Measurements from ENCODE around the gene CCDC174. TPM values are rescaled to one million over a fixed set of nuclear protein-coding genes. Genes with fewer than 3 reads are reported as not detected.
A peak's percentile ranks its signal among the peaks of the same experiment; 100 is the strongest.
"Not testable (repeated sequence)": the region's sequence is repeated elsewhere in the genome, so short reads cannot be mapped to it uniquely, and the experiment has no call there.

Gene CCDC174
- total RNA-seq, 2 donors from 2014 or later, result 18.7 to 20.1 TPM

- no peak overlapping the region for H3K27ac ChIP-seq (ENCODE audit: low read depth, low read length)
- WGBS, 2 experiments (ENCODE audit: insufficient coverage in 1 of 2, insufficient read length in 1 of 2), result 95 to 96% methylated on average over 4 of the region's 4 CpGs
- Mint-ChIP-seq H3K36me3 (ENCODE audit: low read depth) (peaks cover 5% of the 10 kb centered on the region), H3K27me3 (ENCODE audit: insufficient read depth) (peaks cover 21% of the 10 kb centered on the region), H3K9me3 (no peaks in the 10 kb centered on the region), H3K4me3 (peak overlapping the region; percentile 95), H3K27ac (no peak overlapping the region), H3K4me1 (peaks cover 3% of the 10 kb centered on the region)
- H3K4me1 ChIP-seq (ENCODE audit: control insufficient read depth, insufficient read depth, low read length), result peaks cover 5% of the 10 kb centered on the region
- no peak for DNase-seq
- H3K9me3 ChIP-seq (ENCODE audit: control insufficient read depth, low read length), result no peaks in the 10 kb centered on the region
- H3K9ac ChIP-seq (ENCODE audit: extremely low read depth, low read length, poor library complexity, severe bottlenecking), result no peak overlapping the region
- TF ChIP-seq CTCF (conservative IDR thresholded peaks at IDR 0.05), result no peak
- no peak overlapping the region for H3K4me3 ChIP-seq (ENCODE audit: low read length)
- peaks cover 13% of the 10 kb centered on the region for H3K36me3 ChIP-seq (ENCODE audit: control insufficient read depth, insufficient read depth, low read length)
- peaks cover 13% of the 10 kb centered on the region for H3K27me3 ChIP-seq (ENCODE audit: control insufficient read depth, insufficient read depth, low read length, poor library complexity, severe bottlenecking)
These were observed 1.4 kb upstream of the CCDC174 start for GRCh38 chr3:14650193-14650592.

GRCh38 chr3:14652360-14652907 lies 872 bp downstream of the CCDC174 start:
- H3K4me3 Mint-ChIP-seq, result peak overlapping the region; percentile 95
- peak overlapping the region; percentile 94 for H3K4me3 ChIP-seq (ENCODE audit: low read length)
- not testable (repeated sequence) for H3K4me1 ChIP-seq (ENCODE audit: control insufficient read depth, insufficient read depth, low read length); DNase-seq; H3K27me3 ChIP-seq (ENCODE audit: control insufficient read depth, insufficient read depth, low read length, poor library complexity, severe bottlenecking); H3K27ac ChIP-seq (ENCODE audit: low read depth, low read length); H3K9me3 Mint-ChIP-seq; H3K4me1 Mint-ChIP-seq; H3K9me3 ChIP-seq (ENCODE audit: control insufficient read depth, low read length)
- peak overlapping the region; percentile 79 for H3K9ac ChIP-seq (ENCODE audit: extremely low read depth, low read length, poor library complexity, severe bottlenecking)
- H3K27ac Mint-ChIP-seq, result peak overlapping the region; percentile 99
- peaks cover 17% of the 10 kb centered on the region for H3K27me3 Mint-ChIP-seq (ENCODE audit: insufficient read depth)
- peaks cover 23% of the 10 kb centered on the region for H3K36me3 Mint-ChIP-seq (ENCODE audit: low read depth)
- H3K36me3 ChIP-seq (ENCODE audit: control insufficient read depth, insufficient read depth, low read length), result peaks cover 36% of the 10 kb centered on the region
- WGBS, 2 experiments (ENCODE audit: insufficient coverage in 1 of 2, insufficient read length in 1 of 2), result 93% methylated on average over 17 to 21 of the region's 21 CpGs

GRCh38 chr3:14657579-14657978 lies 6.0 kb downstream of the CCDC174 start:
- H3K36me3 Mint-ChIP-seq (ENCODE audit: low read depth), result peaks cover 63% of the 10 kb centered on the region
- no peak for DNase-seq
- peak overlapping the region; percentile 1 for H3K27ac Mint-ChIP-seq
- Histone ChIP-seq H3K27me3 (ENCODE audit: control insufficient read depth, insufficient read depth, low read length, poor library complexity, severe bottlenecking) (no peaks in the 10 kb centered on the region), H3K4me3 (ENCODE audit: low read length) (peak overlapping the region; percentile 9), H3K36me3 (ENCODE audit: control insufficient read depth, insufficient read depth, low read length) (peaks cover 85% of the 10 kb centered on the region), H3K9me3 (ENCODE audit: control insufficient read depth, low read length) (no peaks in the 10 kb centered on the region), H3K9ac (ENCODE audit: extremely low read depth, low read length, poor library complexity, severe bottlenecking) (peak overlapping the region; percentile 11), H3K4me1 (ENCODE audit: control insufficient read depth, insufficient read depth, low read length) (peaks cover 9% of the 10 kb centered on the region), H3K27ac (ENCODE audit: low read depth, low read length) (no peak overlapping the region)
- peaks cover 11% of the 10 kb centered on the region for H3K4me1 Mint-ChIP-seq
- H3K27me3 Mint-ChIP-seq (ENCODE audit: insufficient read depth), result no peaks in the 10 kb centered on the region
- no peak for TF ChIP-seq CTCF (conservative IDR thresholded peaks at IDR 0.05)
- no peak overlapping the region for H3K4me3 Mint-ChIP-seq
- 87 to 100% methylated on average over 2 of the region's 2 CpGs for WGBS, 2 experiments (ENCODE audit: insufficient coverage in 1 of 2, insufficient read length in 1 of 2)
- no peaks in the 10 kb centered on the region for H3K9me3 Mint-ChIP-seq

- DNase-seq, result no peak
- no peak overlapping the region for H3K4me3 Mint-ChIP-seq
- no peaks in the 10 kb centered on the region for H3K9me3 ChIP-seq (ENCODE audit: control insufficient read depth, low read length)
- H3K4me1 ChIP-seq (ENCODE audit: control insufficient read depth, insufficient read depth, low read length), result peaks cover 7% of the 10 kb centered on the region
- H3K9ac ChIP-seq (ENCODE audit: extremely low read depth, low read length, poor library complexity, severe bottlenecking), result no peak overlapping the region
- no peaks in the 10 kb centered on the region for H3K27me3 Mint-ChIP-seq (ENCODE audit: insufficient read depth)
- peaks cover 74% of the 10 kb centered on the region for H3K36me3 Mint-ChIP-seq (ENCODE audit: low read depth)
- H3K36me3 ChIP-seq (ENCODE audit: control insufficient read depth, insufficient read depth, low read length), result peaks cover 92% of the 10 kb centered on the region
- no peaks in the 10 kb centered on the region for H3K27me3 ChIP-seq (ENCODE audit: control insufficient read depth, insufficient read depth, low read length, poor library complexity, severe bottlenecking)
- peaks cover 18% of the 10 kb centered on the region for H3K4me1 Mint-ChIP-seq
- no peak overlapping the region for H3K4me3 ChIP-seq (ENCODE audit: low read length)
- TF ChIP-seq CTCF (conservative IDR thresholded peaks at IDR 0.05), result no peak
- H3K27ac ChIP-seq (ENCODE audit: low read depth, low read length), result no peak overlapping the region
- no peaks in the 10 kb centered on the region for H3K9me3 Mint-ChIP-seq
- no peak overlapping the region for H3K27ac Mint-ChIP-seq
- WGBS, 2 experiments (ENCODE audit: insufficient coverage in 1 of 2, insufficient read length in 1 of 2), result 96 to 100% methylated on average over 1 to 2 of the region's 2 CpGs
These were observed 7.4 kb downstream of the CCDC174 start for GRCh38 chr3:14658978-14659377.

Measured in endodermal cell (in vitro differentiated cells).